ENCODE data around the gene GNAT3.

The GNAT3 gene

DNA sequence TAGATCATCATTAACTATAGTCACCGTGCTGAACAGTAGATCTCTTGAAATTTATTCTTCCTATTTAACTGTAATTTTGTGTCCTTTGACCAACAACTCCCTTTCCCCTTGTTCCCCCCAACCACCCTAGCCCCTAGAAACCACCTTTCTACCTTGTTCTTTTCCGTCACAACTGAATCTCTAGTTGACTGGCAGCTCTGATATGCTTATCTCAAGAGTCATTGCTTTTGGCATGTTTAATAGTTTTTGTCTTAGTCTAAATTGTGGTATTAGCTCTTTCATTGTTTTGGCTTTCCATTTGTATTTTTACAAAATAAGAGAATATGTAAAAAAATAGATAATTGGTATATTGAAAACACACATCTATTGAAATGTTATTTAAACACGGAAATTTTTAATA is 1.8 kb downstream of the GNAT3 start:
- H3K4me1 ChIP-seq (ENCODE audit: control insufficient read depth in 2 of 2, insufficient read depth in 1 of 2, low read depth in 1 of 2, low read length in 2 of 2): no peaks in the 10 kb centered on the region
- no peak overlapping the region for H2BK15ac ChIP-seq (ENCODE audit: low read length)
- H3K36me3 ChIP-seq (replicated peaks in 1 of 2; ENCODE audit: control insufficient read depth in 2 of 2, insufficient read depth in 2 of 2, low read length in 2 of 2): no peaks in the 10 kb centered on the region
- no peak overlapping the region for H2AFZ ChIP-seq (ENCODE audit: low read length)
- H3K14ac ChIP-seq (ENCODE audit: low read length): no peak overlapping the region
- H3K27ac ChIP-seq (replicated peaks; ENCODE audit: low read length): no peak overlapping the region
- H2AK5ac ChIP-seq (ENCODE audit: low read depth, low read length): no peak overlapping the region
- no peak overlapping the region for H3K4ac ChIP-seq (ENCODE audit: low read length)
- no peaks in the 10 kb centered on the region for H3K9me3 ChIP-seq (replicated peaks in 1 of 2; ENCODE audit: control insufficient read depth in 2 of 2, insufficient read depth in 1 of 2, low read depth in 1 of 2, low read length in 2 of 2)
- H2BK120ac ChIP-seq (ENCODE audit: low read depth, low read length): no peak overlapping the region
- no peaks in the 10 kb centered on the region for H3K27me3 ChIP-seq (ENCODE audit: control insufficient read depth in 3 of 3, insufficient read depth in 3 of 3, low read depth in 1 of 3, low read length in 3 of 3)
- no peak overlapping the region for H4K91ac ChIP-seq (ENCODE audit: low read depth, low read length, poor library complexity)
- no peak overlapping the region for H3K4me3 ChIP-seq (ENCODE audit: low read length in 2 of 2)
- H3K18ac ChIP-seq (ENCODE audit: low read length): no peak overlapping the region
- no peak overlapping the region for H2BK5ac ChIP-seq (ENCODE audit: low read length)
- H2BK12ac ChIP-seq (ENCODE audit: low read length): no peak overlapping the region
- no peak overlapping the region for H3K9ac ChIP-seq (ENCODE audit: low read depth, low read length, poor library complexity)
- no peaks in the 10 kb centered on the region for H3K79me1 ChIP-seq (ENCODE audit: low read depth, low read length)
- H3K4me2 ChIP-seq (ENCODE audit: insufficient read depth, low read length, poor library complexity, severe bottlenecking): no peak overlapping the region
- H3K23ac ChIP-seq (ENCODE audit: low read depth, low read length, poor library complexity): no peak overlapping the region
- H4K8ac ChIP-seq (ENCODE audit: low read depth, low read length): no peak overlapping the region
- DNase-seq (ENCODE audit: low spot score): no peak
- WGBS, 2 donors (ENCODE audit: extremely low coverage in 2 of 2, insufficient read length in 2 of 2, insufficient replicate concordance in 1 of 2): no CpG with 5 or more reads among the region's 3 CpGs

GRCh38 chr7:80508440-80508839 is 3.4 kb downstream of the GNAT3 start:
- WGBS, 2 donors (ENCODE audit: extremely low coverage in 2 of 2, insufficient read length in 2 of 2, insufficient replicate concordance in 1 of 2): no CpG with 5 or more reads among the region's 6 CpGs

GRCh38 chr7:80505900-80506500 is 5.9 kb downstream of the GNAT3 start:
- Histone ChIP-seq H3K4ac (ENCODE audit: low read length) (no peak overlapping the region), H3K9ac (ENCODE audit: low read depth, low read length, poor library complexity) (no peak overlapping the region), H2BK15ac (ENCODE audit: low read length) (no peak overlapping the region), H2BK120ac (ENCODE audit: low read depth, low read length) (no peak overlapping the region), H3K18ac (ENCODE audit: low read length) (no peak overlapping the region), H2AK5ac (ENCODE audit: low read depth, low read length) (no peak overlapping the region), H3K4me2 (ENCODE audit: insufficient read depth, low read length, poor library complexity, severe bottlenecking) (no peak overlapping the region), H3K79me1 (ENCODE audit: low read depth, low read length) (no peaks in the 10 kb centered on the region), H3K9me3 (replicated peaks in 1 of 2; ENCODE audit: control insufficient read depth in 2 of 2, insufficient read depth in 1 of 2, low read depth in 1 of 2, low read length in 2 of 2) (no peaks in the 10 kb centered on the region), H4K8ac (ENCODE audit: low read depth, low read length) (no peak overlapping the region), H2BK5ac (ENCODE audit: low read length) (no peak overlapping the region), H3K36me3 (replicated peaks in 1 of 2; ENCODE audit: control insufficient read depth in 2 of 2, insufficient read depth in 2 of 2, low read length in 2 of 2) (no peaks in the 10 kb centered on the region), H3K27ac (replicated peaks; ENCODE audit: low read length) (no peak overlapping the region), H3K23ac (ENCODE audit: low read depth, low read length, poor library complexity) (no peak overlapping the region), H3K27me3 (ENCODE audit: control insufficient read depth in 3 of 3, insufficient read depth in 3 of 3, low read depth in 1 of 3, low read length in 3 of 3) (no peaks in the 10 kb centered on the region), H3K14ac (ENCODE audit: low read length) (no peak overlapping the region), H2BK12ac (ENCODE audit: low read length) (no peak overlapping the region), H3K4me1 (ENCODE audit: control insufficient read depth in 2 of 2, insufficient read depth in 1 of 2, low read depth in 1 of 2, low read length in 2 of 2) (no peaks in the 10 kb centered on the region), H2AFZ (ENCODE audit: low read length) (no peak overlapping the region), H3K4me3 (ENCODE audit: low read length in 2 of 2) (no peak overlapping the region), H4K91ac (ENCODE audit: low read depth, low read length, poor library complexity) (no peak overlapping the region)
- no CpG with 5 or more reads among the region's 7 CpGs for WGBS, 2 donors (ENCODE audit: extremely low coverage in 2 of 2, insufficient read length in 2 of 2, insufficient replicate concordance in 1 of 2)
- DNase-seq (ENCODE audit: low spot score): no peak

More at GRCh38 chr7:80508440-80508839, 3.4 kb downstream of the GNAT3 start:
- DNase-seq (ENCODE audit: low spot score): no peak
- no peak overlapping the region for H3K27ac ChIP-seq (replicated peaks; ENCODE audit: low read length)
- H2AK5ac ChIP-seq (ENCODE audit: low read depth, low read length): no peak overlapping the region
- H2BK120ac ChIP-seq (ENCODE audit: low read depth, low read length): no peak overlapping the region
- H2BK15ac ChIP-seq (ENCODE audit: low read length): no peak overlapping the region
- no peak overlapping the region for H2BK12ac ChIP-seq (ENCODE audit: low read length)
- H3K9me3 ChIP-seq (replicated peaks in 1 of 2; ENCODE audit: control insufficient read depth in 2 of 2, insufficient read depth in 1 of 2, low read depth in 1 of 2, low read length in 2 of 2): no peaks in the 10 kb centered on the region
- no peaks in the 10 kb centered on the region for H3K27me3 ChIP-seq (ENCODE audit: control insufficient read depth in 3 of 3, insufficient read depth in 3 of 3, low read depth in 1 of 3, low read length in 3 of 3)
- H4K8ac ChIP-seq (ENCODE audit: low read depth, low read length): no peak overlapping the region
- H3K4me3 ChIP-seq (ENCODE audit: low read length in 2 of 2): no peak overlapping the region
- no peak overlapping the region for H3K4me2 ChIP-seq (ENCODE audit: insufficient read depth, low read length, poor library complexity, severe bottlenecking)
- no peak overlapping the region for H3K18ac ChIP-seq (ENCODE audit: low read length)
- no peak overlapping the region for H3K23ac ChIP-seq (ENCODE audit: low read depth, low read length, poor library complexity)
- H3K4ac ChIP-seq (ENCODE audit: low read length): no peak overlapping the region
- no peak overlapping the region for H2BK5ac ChIP-seq (ENCODE audit: low read length)
- no peaks in the 10 kb centered on the region for H3K79me1 ChIP-seq (ENCODE audit: low read depth, low read length)
- H3K14ac ChIP-seq (ENCODE audit: low read length): no peak overlapping the region
- no peaks in the 10 kb centered on the region for H3K36me3 ChIP-seq (replicated peaks in 1 of 2; ENCODE audit: control insufficient read depth in 2 of 2, insufficient read depth in 2 of 2, low read length in 2 of 2)
- no peak overlapping the region for H4K91ac ChIP-seq (ENCODE audit: low read depth, low read length, poor library complexity)
- H3K9ac ChIP-seq (ENCODE audit: low read depth, low read length, poor library complexity): no peak overlapping the region
- no peak overlapping the region for H2AFZ ChIP-seq (ENCODE audit: low read length)
- H3K4me1 ChIP-seq (ENCODE audit: control insufficient read depth in 2 of 2, insufficient read depth in 1 of 2, low read depth in 1 of 2, low read length in 2 of 2): no peaks in the 10 kb centered on the region

GRCh38 chr7:80500325-80500724 is 11.5 kb downstream of the GNAT3 start:
- H3K27me3 ChIP-seq (ENCODE audit: control insufficient read depth in 3 of 3, insufficient read depth in 3 of 3, low read depth in 1 of 3, low read length in 3 of 3): no peaks in the 10 kb centered on the region
- no peaks in the 10 kb centered on the region for H3K9me3 ChIP-seq (replicated peaks in 1 of 2; ENCODE audit: control insufficient read depth in 2 of 2, insufficient read depth in 1 of 2, low read depth in 1 of 2, low read length in 2 of 2)
- no peak overlapping the region for H3K9ac ChIP-seq (ENCODE audit: low read depth, low read length, poor library complexity)
- no peak overlapping the region for H3K4me2 ChIP-seq (ENCODE audit: insufficient read depth, low read length, poor library complexity, severe bottlenecking)
- H2BK15ac ChIP-seq (ENCODE audit: low read length): no peak overlapping the region
- H2BK12ac ChIP-seq (ENCODE audit: low read length): no peak overlapping the region
- no peak overlapping the region for H2BK5ac ChIP-seq (ENCODE audit: low read length)
- H4K8ac ChIP-seq (ENCODE audit: low read depth, low read length): no peak overlapping the region
- H3K27ac ChIP-seq (replicated peaks; ENCODE audit: low read length): no peak overlapping the region
- H2AFZ ChIP-seq (ENCODE audit: low read length): no peak overlapping the region
- H3K4ac ChIP-seq (ENCODE audit: low read length): no peak overlapping the region
- no peak overlapping the region for H3K23ac ChIP-seq (ENCODE audit: low read depth, low read length, poor library complexity)
- no CpG with 5 or more reads among the region's 1 CpG for WGBS, 2 donors (ENCODE audit: extremely low coverage in 2 of 2, insufficient read length in 2 of 2, insufficient replicate concordance in 1 of 2)
- no peaks in the 10 kb centered on the region for H3K36me3 ChIP-seq (replicated peaks in 1 of 2; ENCODE audit: control insufficient read depth in 2 of 2, insufficient read depth in 2 of 2, low read length in 2 of 2)
- no peak for DNase-seq (ENCODE audit: low spot score)
- H3K14ac ChIP-seq (ENCODE audit: low read length): no peak overlapping the region
- H3K4me3 ChIP-seq (ENCODE audit: low read length in 2 of 2): no peak overlapping the region
- H3K18ac ChIP-seq (ENCODE audit: low read length): no peak overlapping the region
- H2BK120ac ChIP-seq (ENCODE audit: low read depth, low read length): no peak overlapping the region
- H2AK5ac ChIP-seq (ENCODE audit: low read depth, low read length): no peak overlapping the region
- no peak overlapping the region for H4K91ac ChIP-seq (ENCODE audit: low read depth, low read length, poor library complexity)
- H3K79me1 ChIP-seq (ENCODE audit: low read depth, low read length): no peaks in the 10 kb centered on the region
- no peaks in the 10 kb centered on the region for H3K4me1 ChIP-seq (ENCODE audit: control insufficient read depth in 2 of 2, insufficient read depth in 1 of 2, low read depth in 1 of 2, low read length in 2 of 2)

Data from neuronal stem cell (in vitro differentiated cells).